Astrocyte of the cerebellum (primary cell): ENCODE data around the gene OR11H6.
"Not testable (repeated sequence)": the region's sequence is repeated elsewhere in the genome, so short reads cannot be mapped to it uniquely, and the experiment has no call there.

Experiments
- DNase-seq: peaks from one replicate; pipeline ENCODE4 v3.0.0-alpha.2; 2011; ENCODE audit warnings: low read depth
- H3K4me3 ChIP-seq: 2 replicates; pipeline ENCODE4 v1.5.1; 2011; ENCODE audit warnings: mild to moderate bottlenecking, low read depth, low read length, moderate library complexity
- CTCF ChIP-seq: IDR thresholded peaks from 2 replicates; pipeline ENCODE4 v1.5.1; 2012; ENCODE audit warnings: low read length, low read depth, moderate library complexity, mild to moderate bottlenecking; ENCODE audit errors: missing control alignments
- in situ Hi-C: cut with HindIII; loops from 2 replicates; pipeline ENCODE4 v1.10.0; 2017; ENCODE audit warnings: low sequenced_read_pairs

OR11H6 gene

GRCh38 chr14:20184181-20184580, 39.3 kb upstream of the OR11H6 start:
- in situ Hi-C loops, result no loop called here
- DNase-seq, result no peak

GRCh38 chr14:20190596-20190995, 32.9 kb upstream of the OR11H6 start, which contains the start of gene OR11G2:
OR11G2 (plus strand) TSS chr14:20190896; CDS start chr14:20197438, 6,542 bp downstream.
- in situ Hi-C loops, result no loop called here
- no peak for DNase-seq
- no peak for TF ChIP-seq CTCF
- H3K4me3 ChIP-seq, result no peak within 1 kb of the TSS

More at GRCh38 chr14:20184181-20184580, 39.3 kb upstream of the OR11H6 start:
- H3K4me3 ChIP-seq, result no peak overlapping the region
- TF ChIP-seq CTCF, result no peak

GRCh38 chr14:20191396-20191795, 32.1 kb upstream of the OR11H6 start:
- TF ChIP-seq CTCF, result no peak
- no peak for DNase-seq
- no peak overlapping the region for H3K4me3 ChIP-seq
- in situ Hi-C loops, result no loop called here

GRCh38 chr14:20194101-20194500, 29.4 kb upstream of the OR11H6 start:
- in situ Hi-C loops, result no loop called here
- no peak for DNase-seq
- no peak for TF ChIP-seq CTCF
- no peak overlapping the region for H3K4me3 ChIP-seq

GRCh38 chr14:20195170-20195569, 28.3 kb upstream of the OR11H6 start:
- in situ Hi-C loops, H3K4me3 ChIP-seq, DNase-seq: not testable (repeated sequence)

GRCh38 chr14:20195911-20196310, 27.6 kb upstream of the OR11H6 start:
- no peak overlapping the region for H3K4me3 ChIP-seq
- in situ Hi-C loops, result no loop called here
- no peak for TF ChIP-seq CTCF
- no peak for DNase-seq

- in situ Hi-C loops, result no loop called here
- no peak for DNase-seq
These were observed 26.1 kb upstream of the OR11H6 start for GRCh38 chr14:20197459-20197858.

More at GRCh38 chr14:20197459-20197858, 26.1 kb upstream of the OR11H6 start:
- no peak overlapping the region for H3K4me3 ChIP-seq
- TF ChIP-seq CTCF, result no peak
